OCI-LY7 (cell line): ENCODE data around the gene LPAR3. TPM values are rescaled to one million over a fixed set of nuclear protein-coding genes. Genes with fewer than 3 reads are reported as not detected.

Source experiments
- BruUV-seq: library from RNA; stranded (reverse); fragments of 400-500 nt; replicated peaks from 2 replicates; lab custom pipeline; 2021; lab: Mats Ljungman, UMichigan
- CTCF ChIA-PET: fragments of 300-600 bp; sonication (Branson Sonifier 250); formaldehyde crosslinking; loops from one replicate; lab custom pipeline; 2022; ENCODE audit warnings: antibody characterized with exemption; ENCODE audit not compliant: unreplicated experiment; lab: Charles Lee
- POLR2A ChIA-PET: fragments of 300-600 bp; sonication (Branson Sonifier 250); formaldehyde crosslinking; loops from one replicate; lab custom pipeline; 2022; ENCODE audit warnings: antibody characterized with exemption; lab: Charles Lee
- DNase-seq: peaks from one replicate; pipeline ENCODE4 v3.0.0-alpha.2; 2015; ENCODE audit warnings: low spot score
- H2AFZ ChIP-seq: fragments of 200-600 bp; sonication (generic), shearing (Covaris generic); 2 replicates; pipeline ENCODE4 v1.6.1; 2014; ENCODE audit warnings: mild to moderate bottlenecking, antibody characterized with exemption, low read length, moderate library complexity
- H3K27ac ChIP-seq: fragments of 200-600 bp; sonication (generic); 2 replicates; pipeline ENCODE4 v1.5.1; 2014; ENCODE audit warnings: mixed run types, low read depth, mild to moderate bottlenecking, moderate library complexity, low read length, inconsistent platforms; ENCODE audit not compliant: poor library complexity, severe bottlenecking
- H3K36me3 ChIP-seq: fragments of 200-600 bp; sonication (generic); 2 replicates; pipeline ENCODE4 v1.6.1; 2014; ENCODE audit warnings: mild to moderate bottlenecking, antibody characterized with exemption, low read length, moderate library complexity, mixed read lengths; ENCODE audit not compliant: insufficient read depth
- H3K4me1 ChIP-seq: fragments of 200-600 bp; sonication (generic); 2 replicates; pipeline ENCODE4 v1.5.1; 2014; ENCODE audit warnings: mild to moderate bottlenecking, low read length; ENCODE audit not compliant: insufficient read depth, poor library complexity, severe bottlenecking
- H3K4me2 ChIP-seq: fragments of 200-600 bp; sonication (generic); 2 replicates; pipeline ENCODE4 v1.6.1; 2014; ENCODE audit warnings: mild to moderate bottlenecking, low read length
- H3K4me3 ChIP-seq: fragments of 200-600 bp; sonication (generic); 2 replicates; pipeline ENCODE4 v1.5.1; 2014; ENCODE audit warnings: mild to moderate bottlenecking, low read depth, low read length; ENCODE audit not compliant: poor library complexity, severe bottlenecking
- H3K79me2 ChIP-seq: fragments of 200-600 bp; sonication (generic); 2 replicates; pipeline ENCODE4 v1.6.1; 2016; ENCODE audit warnings: low read depth, mild to moderate bottlenecking, low read length, moderate library complexity, mixed read lengths; ENCODE audit not compliant: insufficient read depth
- H3K9me2 ChIP-seq: fragments of 200-600 bp; sonication (generic); 2 replicates; pipeline ENCODE4 v1.6.1; 2016; ENCODE audit warnings: mild to moderate bottlenecking, low read length, mixed read lengths; ENCODE audit not compliant: insufficient read depth
- H3K9me3 ChIP-seq: fragments of 200-600 bp; sonication (generic); 2 replicates; pipeline ENCODE4 v1.6.1; 2014; ENCODE audit warnings: mild to moderate bottlenecking, mixed run types, low read length, mixed read lengths
- H4K20me1 ChIP-seq: fragments of 200-600 bp; sonication (generic); 2 replicates; pipeline ENCODE4 v1.6.1; 2014; ENCODE audit warnings: mild to moderate bottlenecking, antibody characterized with exemption, low read length, moderate library complexity, mixed read lengths; ENCODE audit not compliant: insufficient read depth
- EZH2phosphoT487 ChIP-seq: fragments of 200-600 bp; sonication (generic); IDR thresholded peaks from 2 replicates; pipeline ENCODE4 v1.6.1; 2018; ENCODE audit warnings: low read depth, borderline replicate concordance, mild to moderate bottlenecking, mixed run types, antibody characterized with exemption, low read length, moderate library complexity, mixed read lengths
- intact Hi-C: fragments of 100-400 bp; cut with micrococcal nuclease; formaldehyde crosslinking; loops from one replicate; pipeline ENCODE4 v1.10.0; 2022; ENCODE audit not compliant: unreplicated experiment
- total RNA-seq, 2 experiments: library from RNA; depleted of rRNA in 1 of 2; stranded (reverse); fragments of >200 nt in 1 of 2; shearing (Covaris generic) in 1 of 2; gene quantifications; 2 replicates each; pipeline ENCODE4 v1.2.3, GENCODE V29; 2014 to 2022
- TF ChIP-seq, protein P1 (sequence below): fragments of 200-600 bp; sonication (generic); conservative IDR thresholded peaks from 2 replicates; pipeline ENCODE4 v1.5.1; 2014; ENCODE audit warnings: mild to moderate bottlenecking, antibody characterized with exemption, low read length, moderate library complexity, mixed read lengths

Gene LPAR3
- total RNA-seq, 2 experiments from 2014 or later: not detected

DNA sequence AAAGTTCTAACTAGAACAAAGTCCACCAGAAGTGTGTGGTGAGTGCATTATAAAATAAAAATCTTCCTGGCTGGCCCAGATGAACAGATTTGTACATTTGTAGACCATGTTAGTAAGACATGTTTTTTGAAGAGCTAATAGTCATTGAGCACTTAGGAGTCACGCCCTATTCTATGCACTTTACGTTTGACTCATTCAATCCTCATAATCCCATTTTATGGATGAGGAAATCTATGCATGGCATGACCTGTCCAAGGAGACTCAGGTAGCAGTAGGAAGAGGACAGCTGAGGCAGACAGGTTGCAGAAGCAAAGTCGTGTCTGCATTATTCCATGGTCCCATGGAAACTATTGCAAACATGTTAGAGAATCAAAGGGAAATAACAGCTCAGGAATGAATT is 30.3 kb upstream of the LPAR3 start:
- BruUV-seq: no TSS peak
- POLR2A ChIA-PET: interaction anchor here (0.6 kb wide), 2 partner anchors 27 to 1154 kb away, joined by 3 read pairs; no protein-coding TSS in a partner anchor

DNA sequence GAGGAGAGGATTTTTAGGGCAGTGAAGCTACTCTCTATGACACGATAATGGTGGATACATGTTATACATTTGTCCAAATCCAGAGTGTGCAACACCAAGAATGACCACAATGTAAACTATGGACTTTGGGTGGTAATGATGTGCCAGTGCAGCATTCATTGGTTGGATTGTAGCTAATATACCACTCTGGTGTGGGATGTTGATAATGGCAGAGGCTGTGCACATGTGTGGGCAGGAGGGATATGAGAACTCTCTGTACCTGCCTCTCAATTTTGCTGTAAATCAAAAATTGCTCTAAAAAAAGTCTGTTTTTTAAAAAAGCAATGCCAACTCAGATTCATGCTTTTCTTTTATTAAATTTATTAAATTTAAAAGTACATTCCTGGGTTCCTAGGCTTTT is 27.2 kb upstream of the LPAR3 start:
- DNase-seq: no peak
- Histone ChIP-seq H3K27ac (no peak overlapping the region), H3K4me2 (no peak overlapping the region), H3K9me3 (no peaks in the 10 kb centered on the region), H2AFZ (no peak overlapping the region), H3K4me3 (no peak overlapping the region), H3K9me2 (no peaks in the 10 kb centered on the region), H3K4me1 (no peaks in the 10 kb centered on the region), H4K20me1 (no peaks in the 10 kb centered on the region), H3K36me3 (no peaks in the 10 kb centered on the region), H3K79me2 (no peaks in the 10 kb centered on the region)
- TF ChIP-seq EZH2phosphoT487: no peak
- TF ChIP-seq, protein P1, sequence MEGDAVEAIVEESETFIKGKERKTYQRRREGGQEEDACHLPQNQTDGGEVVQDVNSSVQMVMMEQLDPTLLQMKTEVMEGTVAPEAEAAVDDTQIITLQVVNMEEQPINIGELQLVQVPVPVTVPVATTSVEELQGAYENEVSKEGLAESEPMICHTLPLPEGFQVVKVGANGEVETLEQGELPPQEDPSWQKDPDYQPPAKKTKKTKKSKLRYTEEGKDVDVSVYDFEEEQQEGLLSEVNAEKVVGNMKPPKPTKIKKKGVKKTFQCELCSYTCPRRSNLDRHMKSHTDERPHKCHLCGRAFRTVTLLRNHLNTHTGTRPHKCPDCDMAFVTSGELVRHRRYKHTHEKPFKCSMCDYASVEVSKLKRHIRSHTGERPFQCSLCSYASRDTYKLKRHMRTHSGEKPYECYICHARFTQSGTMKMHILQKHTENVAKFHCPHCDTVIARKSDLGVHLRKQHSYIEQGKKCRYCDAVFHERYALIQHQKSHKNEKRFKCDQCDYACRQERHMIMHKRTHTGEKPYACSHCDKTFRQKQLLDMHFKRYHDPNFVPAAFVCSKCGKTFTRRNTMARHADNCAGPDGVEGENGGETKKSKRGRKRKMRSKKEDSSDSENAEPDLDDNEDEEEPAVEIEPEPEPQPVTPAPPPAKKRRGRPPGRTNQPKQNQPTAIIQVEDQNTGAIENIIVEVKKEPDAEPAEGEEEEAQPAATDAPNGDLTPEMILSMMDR: no peak
- intact Hi-C loops: no loop called here
- ChIA-PET CTCF (no interaction called here), POLR2A (interaction anchor here (1.1 kb wide), 1 partner anchor 9 kb away, joined by 4 read pairs; no protein-coding TSS in a partner anchor)
- no TSS peak for BruUV-seq

More for the DNA sequence above, 30.3 kb upstream of the LPAR3 start:
- no peak for DNase-seq
- no peaks in the 10 kb centered on the region for H3K9me2 ChIP-seq
- H2AFZ ChIP-seq: no peak overlapping the region
- no peaks in the 10 kb centered on the region for H3K36me3 ChIP-seq
- intact Hi-C loops: no loop called here
- H3K27ac ChIP-seq: no peak overlapping the region
- no peaks in the 10 kb centered on the region for H3K9me3 ChIP-seq
- H3K79me2 ChIP-seq: no peaks in the 10 kb centered on the region
- H3K4me1 ChIP-seq: no peaks in the 10 kb centered on the region
- TF ChIP-seq, protein P1: no peak
- no peak for TF ChIP-seq EZH2phosphoT487
- no peak overlapping the region for H3K4me3 ChIP-seq
- H3K4me2 ChIP-seq: no peak overlapping the region
- CTCF ChIA-PET: no interaction called here
- H4K20me1 ChIP-seq: no peaks in the 10 kb centered on the region

DNA sequence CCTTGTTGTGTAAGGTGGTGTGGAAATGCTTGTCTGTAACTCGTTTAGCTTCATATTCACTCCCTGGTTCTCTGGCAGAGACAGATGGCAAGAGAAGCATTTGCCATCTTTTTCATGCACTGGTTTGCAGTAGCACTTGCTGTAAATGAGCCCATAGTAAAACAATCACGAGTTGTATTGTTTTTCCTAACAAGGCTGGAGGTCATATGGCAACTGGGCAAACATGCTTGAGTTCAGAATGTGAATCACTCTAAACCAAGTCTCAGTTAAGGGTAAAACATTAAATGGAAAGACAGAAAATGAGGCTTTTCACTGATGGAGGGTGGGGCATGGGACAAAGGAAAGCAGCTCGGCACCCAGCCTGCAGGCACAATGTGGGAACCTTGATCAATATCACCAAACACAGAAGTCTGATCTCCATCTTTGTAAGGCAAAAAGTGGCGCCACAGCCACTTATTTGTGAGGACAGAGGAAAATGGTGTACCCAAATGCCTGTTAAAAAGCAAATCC is 26.5 kb upstream of the LPAR3 start:
- no peaks in the 10 kb centered on the region for H4K20me1 ChIP-seq
- no peak overlapping the region for H3K27ac ChIP-seq
- no peaks in the 10 kb centered on the region for H3K9me3 ChIP-seq
- intact Hi-C loops: no loop called here
- no peak for DNase-seq
- CTCF ChIA-PET: no interaction called here
- no peaks in the 10 kb centered on the region for H3K9me2 ChIP-seq
- no peak overlapping the region for H2AFZ ChIP-seq
- H3K4me2 ChIP-seq: no peak overlapping the region
- H3K36me3 ChIP-seq: no peaks in the 10 kb centered on the region
- H3K4me1 ChIP-seq: no peaks in the 10 kb centered on the region
- no peak overlapping the region for H3K4me3 ChIP-seq
- no TSS peak for BruUV-seq
- TF ChIP-seq EZH2phosphoT487: no peak
- TF ChIP-seq, protein P1: no peak
- POLR2A ChIA-PET: no interaction called here
- no peaks in the 10 kb centered on the region for H3K79me2 ChIP-seq
